OCI-LY1 (cell line): ENCODE results near the gene USP36.

Source experiments
- CTCF ChIP-seq: fragments of 200-600 bp; sonication (generic), shearing (Covaris generic); IDR thresholded peaks from 2 replicates; pipeline ENCODE4 v1.5.1; 2017; ENCODE audit warnings: mild to moderate bottlenecking, antibody characterized with exemption, low read length, moderate library complexity, mixed read lengths
- EZH2 ChIP-seq: fragments of 200-600 bp; sonication (generic), shearing (Covaris generic); IDR thresholded peaks from 2 replicates; pipeline ENCODE4 v1.8.0; 2017; ENCODE audit warnings: borderline replicate concordance, mixed run types, mild to moderate bottlenecking, antibody characterized with exemption, low read length, moderate library complexity, mixed read lengths

DNA sequence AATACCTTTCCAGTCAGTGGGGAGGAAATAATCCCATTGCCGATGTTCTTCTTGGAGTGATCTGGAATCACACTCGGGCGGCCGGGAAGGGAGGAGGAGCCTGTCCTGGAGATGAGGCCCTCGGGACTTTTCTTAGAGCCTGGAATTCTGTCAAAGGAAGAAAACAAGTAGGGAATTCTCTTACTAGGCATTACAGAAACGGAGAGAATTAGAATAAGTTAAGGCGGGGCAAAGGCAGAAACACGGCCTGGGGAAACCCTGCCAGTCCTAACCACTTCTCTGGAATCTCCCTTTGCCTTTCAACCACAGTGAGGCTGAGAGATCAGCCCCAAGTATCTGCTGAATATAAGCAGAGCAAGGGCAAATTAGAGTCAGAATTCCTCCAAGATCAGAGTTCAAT lies 27.8 kb downstream of the USP36 start:
- TF ChIP-seq CTCF, result no peak
- no peak for TF ChIP-seq EZH2
